ENCODE measurements around the gene LMO1.

The LMO1 gene

GRCh38 chr11:8263769-8264410 lies at the start of gene LMO1:
Gene LMO1 (minus strand): TSS chr11:8263878. CDS start chr11:8263362, 516 bp downstream.
- peak; percentile 73 for DNase-seq

GRCh38 chr11:8312986-8313385 lies 49.3 kb upstream of the LMO1 start:
- no peak for DNase-seq

- DNase-seq: no peak
These were observed 47.7 kb upstream of the LMO1 start for GRCh38 chr11:8311366-8311765.

- DNase-seq: no peak
These were observed 47.1 kb upstream of the LMO1 start for GRCh38 chr11:8310743-8311298.

- DNase-seq: no peak
These were observed 46.2 kb upstream of the LMO1 start for GRCh38 chr11:8309862-8310261.

- DNase-seq: no peak
These were observed 45.6 kb upstream of the LMO1 start for GRCh38 chr11:8309311-8309710.

GRCh38 chr11:8307601-8308000 lies 43.9 kb upstream of the LMO1 start:
- DNase-seq: no peak

GRCh38 chr11:8301622-8302021 lies 37.9 kb upstream of the LMO1 start:
- no peak for DNase-seq

GRCh38 chr11:8298801-8299786 lies 35.4 kb upstream of the LMO1 start:
- no peak for DNase-seq

GRCh38 chr11:8297781-8298440 lies 34.2 kb upstream of the LMO1 start:
- DNase-seq: no peak

GRCh38 chr11:8296872-8297271 lies 33.2 kb upstream of the LMO1 start:
- DNase-seq: no peak

GRCh38 chr11:8296038-8296649 lies 32.5 kb upstream of the LMO1 start:
- no peak for DNase-seq

- DNase-seq: no peak
These were observed 30.7 kb upstream of the LMO1 start for GRCh38 chr11:8294251-8294935.

- no peak for DNase-seq
These were observed 29.5 kb upstream of the LMO1 start for GRCh38 chr11:8293171-8293570.

- no peak for DNase-seq
These were observed 28.7 kb upstream of the LMO1 start for GRCh38 chr11:8292351-8292750.

GRCh38 chr11:8291421-8292350 lies 28.0 kb upstream of the LMO1 start:
- no peak for DNase-seq

- peak; percentile 69 for DNase-seq
These were observed 26.6 kb upstream of the LMO1 start for GRCh38 chr11:8290081-8290810.

- no peak for DNase-seq
These were observed 25.8 kb upstream of the LMO1 start for GRCh38 chr11:8289492-8289918.

GRCh38 chr11:8288824-8289491 lies 25.3 kb upstream of the LMO1 start:
- DNase-seq: peak; percentile 9

All from NCI-H774 (cell line).